ENCODE measurements around the gene MYL9. TPM values are rescaled to one million over a fixed set of nuclear protein-coding genes. Genes with fewer than 3 reads are reported as not detected.
A peak's percentile ranks its signal among the peaks of the same experiment; 100 is the strongest.

The MYL9 gene
- total RNA-seq, 4 donors from 2014 or later = 156 to 974 (median 332) TPM

GRCh38 chr20:36593347-36593929 lies 52.1 kb downstream of the MYL9 start:
- no peak for DNase-seq
- WGBS, 2 donors (ENCODE audit: low coverage in 1 of 2) = 98% methylated on average over 5 of the region's 5 CpGs; no CpG with 5 or more reads in 1 of the 2 donors
- in situ Hi-C loops (cut with MboI; ENCODE audit: low pct_ligation_motif_present in 1 of 4, low pct_unique_long_range_greater_than_20kb in 1 of 4, low sequenced_read_pairs in 3 of 4) (no loop called here), intact Hi-C loops (cut with DNase I; ENCODE audit: low total_unique reads) (loop anchor here (5.0 kb wide), 1 partner anchor 36 kb away; no protein-coding TSS in a partner anchor)
- Histone ChIP-seq H3K4me1 (no peaks in the 10 kb centered on the region), H3K9me3 (no peaks in the 10 kb centered on the region), H3K27me3 (no peaks in the 10 kb centered on the region), H3K36me3 (no peaks in the 10 kb centered on the region), H3K4me3 (no peak overlapping the region), H3K27ac (peak overlapping the region in 1 of 4 donors; percentile 37)
- TF ChIP-seq EP300 (IDR thresholded peaks at IDR 0.05; ENCODE audit: low read depth) (no peak), CTCF (IDR thresholded peaks at IDR 0.05) (no peak), POLR2AphosphoS5 (IDR thresholded peaks at IDR 0.05) (no peak), POLR2A (IDR thresholded peaks at IDR 0.05) (no peak)

- in situ Hi-C loops (cut with MboI; ENCODE audit: low pct_ligation_motif_present in 1 of 4, low pct_unique_long_range_greater_than_20kb in 1 of 4, low sequenced_read_pairs in 3 of 4) = loop anchor here in 3 of 4 donors (10.0 to 25.0 kb wide), 2 partner anchors 45 to 287 kb away; partner anchors contain the start of gene TLDC2 (in 1 of the 3)
- no peaks in the 10 kb centered on the region for H3K9me3 ChIP-seq
- H3K4me3 ChIP-seq = no peak overlapping the region
- H3K36me3 ChIP-seq = no peaks in the 10 kb centered on the region
- no peak for DNase-seq
- no peak for TF ChIP-seq POLR2AphosphoS5 (IDR thresholded peaks at IDR 0.05)
- TF ChIP-seq EP300 (IDR thresholded peaks at IDR 0.05; ENCODE audit: low read depth) = no peak
- TF ChIP-seq CTCF (IDR thresholded peaks at IDR 0.05) = no peak
- no peak for TF ChIP-seq POLR2A (IDR thresholded peaks at IDR 0.05)
- intact Hi-C loops (cut with DNase I; ENCODE audit: low total_unique reads) = loop anchor here (5.0 to 10.0 kb wide), 3 partner anchors 33 to 403 kb away; no protein-coding TSS in a partner anchor
- H3K4me1 ChIP-seq = peaks cover 0 to 2% (median under 1%) of the 10 kb centered on the region in 4 donors
- H3K27ac ChIP-seq = no peak overlapping the region
- H3K27me3 ChIP-seq = no peaks in the 10 kb centered on the region
- 42 to 64% methylated on average over 3 to 5 of the region's 5 CpGs for WGBS, 2 donors (ENCODE audit: low coverage in 1 of 2)
Measured at GRCh38 chr20:36599912-36600345, 58.6 kb downstream of the MYL9 start.

Small RNA genes lying within 50 kb of the gene (small RNA-seq; reads per million reads assigned to genes)
- gene RF00017 = 0 reads per million in 4 donors

Other genes starting within 250 kb of the MYL9 start
- gene DLGAP4, start 235.2 kb upstream of the MYL9 start, total RNA-seq = 100 to 1,000 TPM in 1 of 4 donors, 10 to 100 TPM in 3; 33.5 to 159 (median 56.6) TPM
- gene TGIF2, start 32.1 kb downstream of the MYL9 start, total RNA-seq = 100 to 1,000 TPM in 1 of 4 donors, 1 to 10 TPM in 2, under 1 TPM in 1; 0.75 to 130 (median 3.9) TPM
- gene RAB5IF, start 64.3 kb downstream of the MYL9 start, total RNA-seq = 100 to 1,000 TPM in 2 of 4 donors, 10 to 100 TPM in 2; 42.2 to 136 (median 102) TPM
- 1 to 10 TPM in 1 of 4 donors, under 1 TPM in 1, not detected in 2; 0.48 to 2.6 TPM for gene SLA2, start 104.7 kb downstream of the MYL9 start, total RNA-seq
- 10 to 100 TPM in 3 of 4 donors, 1 to 10 TPM in 1; 1.9 to 54.7 (median 33.1) TPM for gene NDRG3, start 204.6 kb downstream of the MYL9 start, total RNA-seq
- gene DSN1, start 232.2 kb downstream of the MYL9 start, total RNA-seq = 1 to 10 TPM in 3 of 4 donors, under 1 TPM in 1; 0.40 to 9.8 (median 5.1) TPM

All from transverse colon (tissue), 4 donors.